Progenitor cell of endocrine pancreas (in vitro differentiated cells): ENCODE results near the gene PLD1. TPM values are rescaled to one million over a fixed set of nuclear protein-coding genes. Genes with fewer than 3 reads are reported as not detected.

Source experiments
- DNase-seq: peaks from one replicate; pipeline ENCODE4 v3.0.0; 2021; ENCODE audit warnings: low spot score; ENCODE audit not compliant: unreplicated experiment
- H3K27ac Mint-ChIP-seq: 2 replicates; pipeline ENCODE4 v1.8.0; 2021; ENCODE audit warnings: mild to moderate bottlenecking, moderate library complexity, mixed read lengths
- H3K27me3 Mint-ChIP-seq: 2 replicates; pipeline ENCODE4 v1.8.0; 2021; ENCODE audit warnings: mixed read lengths
- H3K36me3 Mint-ChIP-seq: 2 replicates; pipeline ENCODE4 v1.8.0; 2022; ENCODE audit warnings: mixed read lengths; ENCODE audit not compliant: insufficient read depth
- H3K4me1 Mint-ChIP-seq: 2 replicates; pipeline ENCODE4 v1.8.0; 2021; ENCODE audit warnings: low read depth, mixed read lengths
- H3K4me3 Mint-ChIP-seq: 2 replicates; pipeline ENCODE4 v1.8.0; 2021; ENCODE audit warnings: low read depth, mild to moderate bottlenecking, moderate library complexity, mixed read lengths
- H3K9me3 Mint-ChIP-seq: 2 replicates; pipeline ENCODE4 v1.8.0; 2021; ENCODE audit warnings: low read depth, mixed read lengths
- total RNA-seq: library from RNA; stranded (reverse); gene quantifications from 2 replicates; pipeline ENCODE4 v1.2.1, GENCODE V29; 2021
- TF ChIP-seq, protein P1 (sequence below): fragments of 200-600 bp; sonication (generic); IDR thresholded peaks from one replicate; pipeline ENCODE4 v1.5.0; 2021; ENCODE audit warnings: antibody characterized with exemption, mild to moderate bottlenecking; ENCODE audit not compliant: unreplicated experiment

PLD1 gene
- total RNA-seq, 1 donor from 2014 or later, result 143 TPM

DNA sequence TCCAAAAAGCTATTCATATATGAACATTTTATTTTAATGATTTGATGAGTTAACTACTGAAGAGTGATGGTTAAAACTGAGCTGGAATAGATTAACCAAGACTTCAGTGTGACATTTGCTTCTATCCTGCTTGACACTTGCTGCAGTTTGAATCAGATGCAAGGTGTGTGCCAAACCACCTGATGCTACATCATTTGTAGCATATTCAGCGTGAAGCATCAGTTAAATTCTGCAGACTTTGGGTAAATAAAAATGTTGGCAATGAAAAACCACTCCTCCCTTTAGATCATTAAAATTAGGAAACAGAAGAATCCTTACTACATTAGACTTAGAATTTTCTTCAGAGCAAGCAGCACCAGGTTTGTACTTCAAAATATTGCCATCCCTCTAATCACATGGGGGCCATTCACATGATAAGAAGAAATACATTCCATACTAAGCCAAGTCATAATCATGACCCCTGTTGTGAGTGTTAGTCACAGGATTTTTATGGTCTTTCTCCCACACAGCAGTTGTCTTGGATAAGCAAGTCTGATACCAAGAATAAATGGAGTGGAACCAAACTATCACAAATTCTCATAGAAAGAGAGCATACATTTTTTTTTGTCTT, 189.4 kb downstream of the PLD1 start:
- H3K27ac Mint-ChIP-seq, result no peak overlapping the region
- H3K9me3 Mint-ChIP-seq, result peaks cover 16% of the 10 kb centered on the region
- no peak overlapping the region for H3K4me3 Mint-ChIP-seq
- TF ChIP-seq, protein P1, sequence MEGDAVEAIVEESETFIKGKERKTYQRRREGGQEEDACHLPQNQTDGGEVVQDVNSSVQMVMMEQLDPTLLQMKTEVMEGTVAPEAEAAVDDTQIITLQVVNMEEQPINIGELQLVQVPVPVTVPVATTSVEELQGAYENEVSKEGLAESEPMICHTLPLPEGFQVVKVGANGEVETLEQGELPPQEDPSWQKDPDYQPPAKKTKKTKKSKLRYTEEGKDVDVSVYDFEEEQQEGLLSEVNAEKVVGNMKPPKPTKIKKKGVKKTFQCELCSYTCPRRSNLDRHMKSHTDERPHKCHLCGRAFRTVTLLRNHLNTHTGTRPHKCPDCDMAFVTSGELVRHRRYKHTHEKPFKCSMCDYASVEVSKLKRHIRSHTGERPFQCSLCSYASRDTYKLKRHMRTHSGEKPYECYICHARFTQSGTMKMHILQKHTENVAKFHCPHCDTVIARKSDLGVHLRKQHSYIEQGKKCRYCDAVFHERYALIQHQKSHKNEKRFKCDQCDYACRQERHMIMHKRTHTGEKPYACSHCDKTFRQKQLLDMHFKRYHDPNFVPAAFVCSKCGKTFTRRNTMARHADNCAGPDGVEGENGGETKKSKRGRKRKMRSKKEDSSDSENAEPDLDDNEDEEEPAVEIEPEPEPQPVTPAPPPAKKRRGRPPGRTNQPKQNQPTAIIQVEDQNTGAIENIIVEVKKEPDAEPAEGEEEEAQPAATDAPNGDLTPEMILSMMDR, result no peak
- DNase-seq, result no peak
- H3K4me1 Mint-ChIP-seq, result peaks cover 21% of the 10 kb centered on the region
- peaks cover 39% of the 10 kb centered on the region for H3K36me3 Mint-ChIP-seq
- no peaks in the 10 kb centered on the region for H3K27me3 Mint-ChIP-seq

DNA sequence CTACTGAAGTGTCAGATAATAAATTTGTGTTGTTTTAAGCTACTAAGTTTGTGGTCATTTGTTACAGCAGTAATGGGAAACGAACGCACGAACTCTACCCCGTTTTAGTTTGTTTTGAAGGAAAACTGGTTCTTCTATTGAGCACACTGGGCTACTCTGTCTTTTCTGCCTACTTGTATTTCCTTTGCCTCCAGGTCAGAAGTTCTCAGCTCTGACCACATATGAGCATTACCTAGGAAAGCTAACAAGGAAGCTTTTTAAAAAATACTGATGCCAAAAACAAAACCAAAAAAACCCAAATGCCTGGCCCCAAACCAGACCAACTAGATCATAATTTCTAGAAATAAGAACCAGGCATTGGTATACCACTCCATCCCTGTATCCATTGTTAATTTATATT, 193.5 kb downstream of the PLD1 start:
- no peaks in the 10 kb centered on the region for H3K27me3 Mint-ChIP-seq
- H3K36me3 Mint-ChIP-seq, result peaks cover 26% of the 10 kb centered on the region
- no peak overlapping the region for H3K4me3 Mint-ChIP-seq
- H3K27ac Mint-ChIP-seq, result peak overlapping the region; percentile 73
- no peaks in the 10 kb centered on the region for H3K9me3 Mint-ChIP-seq
- TF ChIP-seq, protein P1, result no peak
- DNase-seq, result no peak
- peaks cover 41% of the 10 kb centered on the region for H3K4me1 Mint-ChIP-seq

DNA sequence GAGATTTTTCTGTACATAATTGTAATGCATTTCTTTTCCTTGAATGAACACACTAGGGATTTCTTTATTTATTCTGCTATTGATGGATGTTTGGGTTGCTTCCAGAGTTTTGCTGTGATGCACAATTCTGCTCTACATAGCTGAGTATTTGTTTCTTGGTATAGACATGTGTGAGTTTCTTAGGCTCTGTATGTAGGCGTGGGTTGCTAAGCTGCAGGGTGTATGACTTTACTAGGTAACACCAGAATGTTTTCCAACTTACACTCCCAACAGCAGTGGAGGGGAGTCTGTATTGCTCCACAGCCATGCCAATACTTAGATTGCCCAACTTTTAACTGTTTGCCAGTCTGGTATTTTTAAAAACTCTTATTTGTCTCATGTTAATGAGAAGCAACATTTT, 194.6 kb downstream of the PLD1 start:
- Mint-ChIP-seq H3K9me3 (no peaks in the 10 kb centered on the region), H3K4me1 (peaks cover 41% of the 10 kb centered on the region)

DNA sequence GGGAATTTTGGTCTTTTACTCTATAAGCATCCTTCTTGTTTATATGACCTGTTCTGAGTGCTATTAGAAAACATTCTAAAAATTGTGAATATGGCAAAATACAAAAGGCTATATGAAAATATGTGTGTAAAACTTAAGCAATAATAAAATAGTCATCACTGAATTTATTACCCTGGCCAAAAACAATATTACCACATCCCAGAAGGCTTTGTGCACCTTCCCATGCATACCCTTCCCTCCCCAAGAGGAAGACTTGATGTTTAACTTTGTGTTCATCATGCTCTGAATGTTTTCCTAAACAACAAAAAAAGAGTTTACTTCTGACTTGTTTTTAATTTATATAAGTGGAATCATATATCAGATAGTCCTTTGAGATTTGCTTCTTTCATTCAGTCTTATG, 195.0 kb downstream of the PLD1 start:
- Mint-ChIP-seq H3K9me3 (no peaks in the 10 kb centered on the region), H3K4me1 (peaks cover 41% of the 10 kb centered on the region), H3K27ac (no peak overlapping the region), H3K4me3 (no peak overlapping the region), H3K27me3 (no peaks in the 10 kb centered on the region), H3K36me3 (peaks cover 33% of the 10 kb centered on the region)
- DNase-seq, result no peak
- TF ChIP-seq, protein P1, result no peak

More for the DNA sequence above, 194.6 kb downstream of the PLD1 start:
- DNase-seq, result no peak
- Mint-ChIP-seq H3K4me3 (no peak overlapping the region), H3K27me3 (no peaks in the 10 kb centered on the region), H3K27ac (no peak overlapping the region), H3K36me3 (peaks cover 32% of the 10 kb centered on the region)
- TF ChIP-seq, protein P1, result no peak

DNA sequence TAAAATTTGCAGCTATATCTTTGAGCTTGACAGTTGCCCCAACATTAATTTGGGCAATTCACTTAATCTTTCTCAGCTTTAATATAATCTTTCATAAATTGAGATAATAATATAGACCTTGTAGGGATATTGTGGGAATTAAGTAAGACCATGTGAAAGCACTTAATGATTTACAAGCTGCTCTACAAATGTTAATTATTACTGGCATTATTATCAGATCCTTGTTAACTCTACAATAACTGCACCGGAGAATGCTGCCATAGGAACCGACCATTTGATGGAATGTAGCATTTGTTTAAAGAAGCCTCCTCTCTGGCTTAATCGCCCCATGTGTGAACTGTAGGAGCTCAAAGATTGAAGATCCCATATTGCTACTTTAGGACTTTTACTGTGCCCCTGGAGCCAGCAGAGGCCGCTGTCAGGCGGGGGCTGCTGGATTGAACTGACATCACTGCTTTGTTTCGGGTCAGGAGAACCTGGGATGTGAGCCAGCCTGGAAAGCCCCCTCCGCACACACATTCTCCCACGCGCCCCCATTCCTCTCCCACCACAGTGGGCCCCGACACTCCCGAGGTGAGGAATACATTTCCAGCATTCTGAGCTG, 195.9 kb downstream of the PLD1 start:
- Mint-ChIP-seq H3K27ac (peak overlapping the region; percentile 88), H3K4me1 (peaks cover 41% of the 10 kb centered on the region), H3K36me3 (peaks cover 30% of the 10 kb centered on the region), H3K27me3 (no peaks in the 10 kb centered on the region), H3K4me3 (peak overlapping the region; percentile 7), H3K9me3 (no peaks in the 10 kb centered on the region)
- no peak for DNase-seq
- TF ChIP-seq, protein P1, result peak; percentile 63
